Frontal cortex (tissue), 4 donors: ENCODE measurements around the gene CDT1. TPM values are rescaled to one million over a fixed set of nuclear protein-coding genes. Genes with fewer than 3 reads are reported as not detected.

Source experiments
- DNase-seq, 2 donors: peaks; one replicate each; pipeline ENCODE4 v3.0.0; 2012; ENCODE audit warnings: low spot score in 2 of 2
- FAIRE-seq: peaks from 2 replicates; lab custom pipeline; 2012; peaks lifted over from hg19 to GRCh38; lab: Jason Lieb, UNC
- total RNA-seq: library from RNA; depleted of rRNA; stranded (reverse); fragments of >200 nt; gene quantifications from one replicate; pipeline ENCODE4 v1.2.3, GENCODE V29; 2014
- donor health status: control.
- donor health status: control.
- donor health status: control.

Gene CDT1
- total RNA-seq, 1 donor from 2014 or later = 1.2 TPM

GRCh38 chr16:88830258-88830657, 26.7 kb downstream of the CDT1 start:
- FAIRE-seq (no peak), DNase-seq (no peak)

- FAIRE-seq = no peak
- DNase-seq = no peak
These were observed 27.2 kb downstream of the CDT1 start for GRCh38 chr16:88830783-88831182.

- no peak for DNase-seq
- no peak for FAIRE-seq
These were observed 28.2 kb downstream of the CDT1 start for GRCh38 chr16:88831838-88832237.

GRCh38 chr16:88833086-88833485, 29.5 kb downstream of the CDT1 start:
- FAIRE-seq (no peak), DNase-seq (no peak)

- no peak for FAIRE-seq
- DNase-seq = no peak
These were observed 31.1 kb downstream of the CDT1 start for GRCh38 chr16:88834670-88835069.

- no peak for FAIRE-seq
- no peak for DNase-seq
These were observed 31.8 kb downstream of the CDT1 start for GRCh38 chr16:88835383-88835782.

- no peak for DNase-seq
- no peak for FAIRE-seq
These were observed 32.2 kb downstream of the CDT1 start for GRCh38 chr16:88835818-88836217.

- FAIRE-seq = no peak
- DNase-seq = no peak
These were observed 33.2 kb downstream of the CDT1 start for GRCh38 chr16:88836791-88837190.

GRCh38 chr16:88837806-88838205, 34.2 kb downstream of the CDT1 start:
- FAIRE-seq = no peak

GRCh38 chr16:88838566-88838965, 35.0 kb downstream of the CDT1 start:
- FAIRE-seq = no peak
- DNase-seq = no peak

More at GRCh38 chr16:88837806-88838205, 34.2 kb downstream of the CDT1 start:
- DNase-seq = no peak

- DNase-seq = no peak
- no peak for FAIRE-seq
These were observed 35.5 kb downstream of the CDT1 start for GRCh38 chr16:88839026-88839529.

GRCh38 chr16:88839745-88840599, 36.4 kb downstream of the CDT1 start:
- FAIRE-seq = no peak
- no peak for DNase-seq

- FAIRE-seq (no peak), DNase-seq (peak in 1 of 2 donors; percentile 67)
These were observed 37.1 kb downstream of the CDT1 start for GRCh38 chr16:88840600-88841215.

- FAIRE-seq = no peak
- no peak for DNase-seq
These were observed 38.1 kb downstream of the CDT1 start for GRCh38 chr16:88841521-88842307.

GRCh38 chr16:88842308-88842756, 38.7 kb downstream of the CDT1 start:
- no peak for FAIRE-seq
- no peak for DNase-seq

GRCh38 chr16:88842806-88843205, 39.2 kb downstream of the CDT1 start:
- FAIRE-seq (no peak), DNase-seq (no peak)

- DNase-seq (no peak), FAIRE-seq (no peak)
These were observed 39.7 kb downstream of the CDT1 start for GRCh38 chr16:88843256-88843655.

GRCh38 chr16:88844419-88845036, 40.9 kb downstream of the CDT1 start:
- FAIRE-seq (no peak), DNase-seq (peak in 1 of 2 donors; percentile 38)

- FAIRE-seq (no peak), DNase-seq (no peak)
These were observed 42.5 kb downstream of the CDT1 start for GRCh38 chr16:88846088-88846487.

GRCh38 chr16:88847654-88848053, 44.1 kb downstream of the CDT1 start:
- DNase-seq = no peak
- FAIRE-seq = no peak
